Measurements from ENCODE around the gene OPN1SW. TPM values are rescaled to one million over a fixed set of nuclear protein-coding genes. Genes with fewer than 3 reads are reported as not detected.

OPN1SW gene
- total RNA-seq, 2 experiments from 2014 or later: not detected

DNA sequence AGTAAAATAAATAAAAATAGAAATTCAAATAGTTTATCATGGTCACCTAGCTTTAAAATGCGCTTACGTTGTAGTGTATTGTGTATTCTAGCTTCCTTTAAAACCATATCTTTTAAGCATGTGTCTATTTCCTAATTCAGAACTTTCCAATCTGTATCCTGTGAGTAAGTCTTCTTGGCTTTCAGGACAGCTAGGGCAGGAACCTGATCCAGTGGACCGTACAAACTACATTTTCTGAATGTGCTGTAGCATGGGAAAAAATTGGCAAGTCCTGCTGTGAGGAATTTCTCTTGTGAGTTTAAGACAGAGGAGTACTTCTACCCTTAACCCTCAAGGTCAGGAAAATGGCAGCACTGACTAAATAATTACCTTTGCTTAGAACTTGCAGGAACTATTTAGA is 12.1 kb downstream of the OPN1SW start:
- no peak overlapping the region for H3K4me3 Mint-ChIP-seq
- intact Hi-C loops (cut with DNase I, micrococcal nuclease): no loop called here
- peaks cover 81% of the 10 kb centered on the region for H3K36me3 Mint-ChIP-seq (ENCODE audit: low read depth)
- DNase-seq (no peak), ATAC-seq (ENCODE audit: poor library complexity) (no peak)
- H3K27me3 Mint-ChIP-seq: no peaks in the 10 kb centered on the region
- Histone ChIP-seq H3K27me3 (ENCODE audit: control insufficient read depth in 1 of 2, insufficient read depth in 2 of 2, low read length in 2 of 2) (no peaks in the 10 kb centered on the region), H3K4me1 (ENCODE audit: insufficient read depth, low read length) (no peaks in the 10 kb centered on the region), H3K9me3 (ENCODE audit: control insufficient read depth in 1 of 2, insufficient read depth in 1 of 2, low read length in 2 of 2) (no peaks in the 10 kb centered on the region), H3K27ac (ENCODE audit: low read depth in 1 of 2, low read length in 2 of 2) (no peak overlapping the region), H3K4me3 (ENCODE audit: low read length) (no peak overlapping the region), H3K36me3 (ENCODE audit: insufficient read depth, low read length) (peaks cover 46% of the 10 kb centered on the region)
- TF ChIP-seq CTCF (IDR thresholded peaks at IDR 0.05): no peak
- POLR2A ChIA-PET: no interaction called here
- no peaks in the 10 kb centered on the region for H3K9me3 Mint-ChIP-seq
- CTCF ChIA-PET: no interaction called here
- H3K27ac Mint-ChIP-seq: no peak overlapping the region
- no peaks in the 10 kb centered on the region for H3K4me1 Mint-ChIP-seq (ENCODE audit: low read depth)

- Histone ChIP-seq H3K4me3 (ENCODE audit: low read length) (no peak overlapping the region), H3K36me3 (ENCODE audit: insufficient read depth, low read length) (peaks cover 53% of the 10 kb centered on the region), H3K27me3 (ENCODE audit: control insufficient read depth in 1 of 2, insufficient read depth in 2 of 2, low read length in 2 of 2) (no peaks in the 10 kb centered on the region), H3K9me3 (ENCODE audit: control insufficient read depth in 1 of 2, insufficient read depth in 1 of 2, low read length in 2 of 2) (no peaks in the 10 kb centered on the region), H3K4me1 (ENCODE audit: insufficient read depth, low read length) (no peaks in the 10 kb centered on the region), H3K27ac (ENCODE audit: low read depth in 1 of 2, low read length in 2 of 2) (no peak overlapping the region)
- no peak for TF ChIP-seq CTCF (IDR thresholded peaks at IDR 0.05)
- Mint-ChIP-seq H3K27ac (no peak overlapping the region), H3K4me1 (ENCODE audit: low read depth) (peaks cover 4% of the 10 kb centered on the region), H3K36me3 (ENCODE audit: low read depth) (peaks cover 82% of the 10 kb centered on the region), H3K27me3 (no peaks in the 10 kb centered on the region), H3K9me3 (no peaks in the 10 kb centered on the region), H3K4me3 (no peak overlapping the region)
- DNase-seq (no peak), ATAC-seq (ENCODE audit: poor library complexity) (no peak)
- intact Hi-C loops (cut with DNase I, micrococcal nuclease): no loop called here
- ChIA-PET CTCF (no interaction called here), POLR2A (no interaction called here)
Measured at GRCh38 chr7:128759242-128759641, 16.4 kb downstream of the OPN1SW start.

DNA sequence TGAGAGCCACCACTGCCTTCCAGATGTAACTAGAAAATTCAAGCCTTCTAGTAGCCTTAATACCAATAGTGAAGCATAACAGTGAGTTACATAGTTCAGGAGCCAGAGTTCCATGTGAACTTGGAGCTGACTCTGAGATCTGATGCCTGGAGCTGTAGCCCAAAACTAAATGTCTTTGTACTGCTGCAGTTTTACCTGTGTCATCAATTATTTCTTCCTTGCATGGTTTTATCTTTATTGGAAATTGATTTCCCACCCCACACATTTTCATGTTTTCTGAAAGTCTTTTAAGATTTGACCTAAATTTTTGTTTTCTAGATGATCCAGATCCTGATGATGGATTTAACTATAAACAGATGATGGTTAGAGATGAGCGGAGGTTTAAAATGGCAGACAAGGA is 17.0 kb downstream of the OPN1SW start:
- Histone ChIP-seq H3K27ac (ENCODE audit: low read depth in 1 of 2, low read length in 2 of 2) (no peak overlapping the region), H3K4me1 (ENCODE audit: insufficient read depth, low read length) (no peaks in the 10 kb centered on the region), H3K27me3 (ENCODE audit: control insufficient read depth in 1 of 2, insufficient read depth in 2 of 2, low read length in 2 of 2) (no peaks in the 10 kb centered on the region), H3K36me3 (ENCODE audit: insufficient read depth, low read length) (peaks cover 59% of the 10 kb centered on the region), H3K9me3 (ENCODE audit: control insufficient read depth in 1 of 2, insufficient read depth in 1 of 2, low read length in 2 of 2) (no peaks in the 10 kb centered on the region), H3K4me3 (ENCODE audit: low read length) (no peak overlapping the region)
- intact Hi-C loops (cut with DNase I, micrococcal nuclease): no loop called here
- CTCF ChIA-PET: no interaction called here
- Mint-ChIP-seq H3K4me1 (ENCODE audit: low read depth) (peaks cover 4% of the 10 kb centered on the region), H3K27ac (no peak overlapping the region), H3K4me3 (no peak overlapping the region), H3K9me3 (no peaks in the 10 kb centered on the region), H3K36me3 (ENCODE audit: low read depth) (peaks cover 87% of the 10 kb centered on the region), H3K27me3 (no peaks in the 10 kb centered on the region)
- no peak for TF ChIP-seq CTCF (IDR thresholded peaks at IDR 0.05)
- no peak for DNase-seq
- POLR2A ChIA-PET: no interaction called here
- no peak for ATAC-seq (ENCODE audit: poor library complexity)

All from CD4-positive, alpha-beta T cell (primary cell).